ENCODE data around the gene SFMBT2.

The SFMBT2 gene

DNA sequence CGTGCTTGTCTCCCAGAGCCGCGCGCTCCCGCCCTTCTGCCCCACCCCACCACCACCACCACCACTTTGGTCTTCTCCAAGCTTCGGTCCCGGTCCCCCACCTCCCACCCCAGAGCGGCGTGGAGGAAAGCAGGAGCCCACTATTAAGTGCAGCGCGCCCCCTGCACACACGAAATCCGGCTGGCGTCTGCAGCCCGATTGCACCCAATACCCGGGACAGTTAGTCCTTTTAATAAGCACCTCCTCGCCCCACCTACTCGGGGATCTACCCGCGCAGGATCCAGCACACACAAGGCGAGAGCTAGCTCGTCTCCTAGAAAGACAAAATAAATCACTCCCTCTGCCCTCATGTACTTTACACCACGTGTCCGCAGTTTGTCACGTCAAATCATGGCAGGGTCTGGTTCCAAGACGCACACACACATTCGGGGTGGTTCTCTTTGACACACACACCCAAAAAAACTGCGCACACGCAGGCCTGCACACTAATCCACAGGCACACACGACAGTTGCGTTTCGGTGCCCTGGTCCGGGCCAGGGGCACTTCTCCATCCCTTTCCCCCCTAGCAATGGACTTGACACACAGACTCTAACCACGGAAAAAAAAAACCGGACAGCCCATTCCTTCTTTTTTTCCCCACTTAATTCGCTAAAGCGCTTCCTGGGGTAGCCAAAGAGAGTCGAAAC is 1.6 kb downstream of the SFMBT2 start:
- DNase-seq (ENCODE audit: insufficient read length) (peak; percentile 52), FAIRE-seq (peak; percentile 98)
- TF ChIP-seq POLR2A (IDR thresholded peaks at IDR 0.05; ENCODE audit: low read depth, low read length) (peak; percentile 59; the same call in 1 of the 2 replicates), POLR2AphosphoS5 (IDR thresholded peaks at IDR 0.05; ENCODE audit: low read depth, low read length) (peak; percentile 74), TAF1 (IDR thresholded peaks at IDR 0.05; ENCODE audit: borderline replicate concordance, low read depth, low read length) (no peak)

DNA sequence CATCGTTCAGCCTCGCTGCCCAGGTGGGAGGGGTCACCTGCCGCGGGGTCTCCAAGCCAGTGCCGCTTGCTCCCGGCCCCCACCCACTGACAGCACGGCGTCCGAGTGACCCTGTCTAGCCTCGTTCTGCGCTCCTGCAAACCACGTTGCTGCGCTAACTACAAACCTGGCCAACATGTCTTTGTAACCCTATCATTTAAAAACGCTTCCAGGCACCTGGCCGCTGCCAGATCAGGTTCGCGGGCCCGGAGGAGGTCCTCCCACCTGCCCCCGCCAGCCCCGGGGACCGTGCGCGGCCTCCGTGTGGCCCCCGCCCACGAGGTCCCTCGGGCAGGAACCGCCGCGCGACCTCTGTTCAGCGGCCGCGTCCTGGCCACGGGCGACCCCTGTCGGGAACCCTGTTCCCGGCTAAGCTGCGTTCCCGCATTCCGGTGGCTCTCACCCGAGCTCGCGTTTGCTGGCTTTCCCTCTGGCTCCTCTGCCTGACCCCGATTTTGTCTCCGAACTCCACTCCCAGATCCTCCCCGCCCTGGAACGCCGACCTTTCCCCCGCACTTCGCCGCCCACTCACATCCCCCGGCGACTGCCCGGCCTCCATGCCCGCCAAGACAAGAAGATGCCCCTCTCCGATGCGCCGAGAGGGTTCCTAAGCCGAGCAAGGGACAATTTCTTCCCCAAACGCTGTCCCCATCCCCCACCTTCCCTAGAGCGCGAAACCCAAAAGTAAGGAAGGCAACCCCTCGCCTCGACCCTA is 2.4 kb downstream of the SFMBT2 start:
- TF ChIP-seq POLR2A (IDR thresholded peaks at IDR 0.05; ENCODE audit: low read depth, low read length) = no peak
- TF ChIP-seq TAF1 (IDR thresholded peaks at IDR 0.05; ENCODE audit: borderline replicate concordance, low read depth, low read length) = no peak
- TF ChIP-seq POLR2AphosphoS5 (IDR thresholded peaks at IDR 0.05; ENCODE audit: low read depth, low read length) = no peak
- DNase-seq (ENCODE audit: insufficient read length) (peak; percentile 56), FAIRE-seq (no peak)

DNA sequence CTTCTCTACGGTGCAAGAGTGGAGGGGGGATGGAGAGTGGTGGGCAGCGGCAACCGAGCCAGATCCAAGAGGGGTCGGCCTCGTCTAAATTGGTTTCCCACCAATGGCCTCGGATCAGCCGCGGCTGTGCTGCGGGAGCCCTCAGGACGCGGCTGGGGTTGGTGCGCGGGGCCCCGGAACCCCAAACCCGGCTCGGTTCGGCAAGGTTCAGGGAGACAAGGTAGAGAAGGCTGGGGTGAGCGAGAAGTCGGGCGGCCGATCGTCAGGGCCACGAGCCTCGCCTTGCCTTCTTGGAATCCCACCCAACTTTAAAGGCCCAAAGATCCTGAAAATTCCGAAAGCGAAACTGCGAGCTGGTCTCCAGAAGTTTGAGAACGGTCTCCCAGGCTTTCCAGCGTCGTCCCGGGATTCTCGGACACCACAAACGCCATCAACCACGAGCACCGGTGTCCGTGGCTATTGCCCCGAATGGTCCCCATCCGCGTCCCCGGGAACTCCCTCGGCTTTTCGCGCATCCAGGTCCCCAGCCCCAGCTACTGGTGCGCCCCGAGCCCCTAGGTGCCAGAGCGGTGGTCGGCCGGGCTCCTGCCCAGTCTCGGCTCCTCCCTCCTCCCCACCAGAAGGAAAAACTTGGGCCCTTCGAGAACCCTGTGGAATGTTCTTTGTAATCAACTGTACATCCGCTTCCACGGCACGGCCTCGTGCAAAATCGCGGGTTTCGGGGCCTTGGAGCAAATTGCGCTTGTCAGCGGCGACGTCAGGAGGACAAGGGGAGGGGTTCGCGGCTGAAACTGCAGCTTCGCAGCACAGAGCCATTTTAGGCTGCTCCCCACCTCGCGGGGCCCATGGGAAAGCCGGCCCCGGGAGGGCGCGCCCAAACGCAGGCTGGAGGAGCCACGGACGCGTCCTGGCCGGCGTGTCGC is 3.2 kb downstream of the SFMBT2 start:
- DNase-seq (ENCODE audit: insufficient read length) (no peak), FAIRE-seq (peak; percentile 54)
- no peak for TF ChIP-seq POLR2A (IDR thresholded peaks at IDR 0.05; ENCODE audit: low read depth, low read length)
- TF ChIP-seq TAF1 (IDR thresholded peaks at IDR 0.05; ENCODE audit: borderline replicate concordance, low read depth, low read length) = no peak
- TF ChIP-seq POLR2AphosphoS5 (IDR thresholded peaks at IDR 0.05; ENCODE audit: low read depth, low read length) = no peak

DNA sequence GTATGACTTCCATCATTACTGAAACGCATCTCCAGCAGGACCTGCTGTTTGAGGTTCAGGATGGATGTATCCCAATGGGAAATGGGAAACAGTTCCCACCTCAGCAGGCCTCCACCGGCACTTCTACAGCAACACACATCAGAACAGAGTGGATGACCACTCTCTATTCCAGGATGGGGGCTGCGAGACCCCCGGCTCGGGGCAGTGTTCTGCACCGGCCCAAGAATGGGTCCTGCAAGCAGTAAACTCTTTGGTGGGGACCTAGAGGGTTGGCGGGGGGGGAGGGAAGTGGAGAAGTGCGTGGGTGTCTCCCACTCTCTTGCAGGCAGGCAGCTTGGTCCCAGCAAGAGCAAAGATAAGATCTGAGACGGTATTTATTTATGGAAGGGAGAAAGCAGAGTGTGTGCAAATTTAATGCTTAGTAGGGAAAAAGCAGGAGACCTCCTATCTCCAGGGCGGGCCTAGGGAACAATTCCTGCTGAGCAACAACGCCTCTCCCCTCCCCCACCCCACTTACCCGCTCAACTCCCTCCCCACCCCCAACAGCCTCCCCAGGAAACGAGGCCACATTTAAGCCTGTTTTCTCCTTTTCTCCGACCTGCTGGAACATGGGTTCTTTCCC is 4.0 kb downstream of the SFMBT2 start:
- no peak for FAIRE-seq
- TF ChIP-seq POLR2A (IDR thresholded peaks at IDR 0.05; ENCODE audit: low read depth, low read length) (no peak), TAF1 (IDR thresholded peaks at IDR 0.05; ENCODE audit: borderline replicate concordance, low read depth, low read length) (no peak), POLR2AphosphoS5 (IDR thresholded peaks at IDR 0.05; ENCODE audit: low read depth, low read length) (no peak)
- DNase-seq (ENCODE audit: insufficient read length) = no peak

DNA sequence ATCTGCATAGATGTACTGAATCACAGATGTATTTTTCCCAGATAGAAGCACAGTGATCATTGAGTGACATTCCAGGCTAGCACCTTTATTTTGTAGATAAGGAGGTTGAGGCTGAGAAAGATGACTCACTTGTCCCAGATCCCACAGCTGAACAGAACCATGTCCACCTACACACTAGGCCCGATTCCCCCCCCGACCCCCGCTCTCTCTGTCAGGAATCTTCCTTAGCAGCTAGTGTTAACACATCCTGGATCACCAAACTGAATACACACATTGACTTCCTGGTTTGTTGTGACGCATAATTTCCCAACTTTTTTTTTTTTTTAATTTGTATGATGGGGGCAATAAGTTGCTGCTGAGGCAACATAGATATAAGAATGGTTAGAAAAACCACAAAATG is 5.2 kb downstream of the SFMBT2 start:
- FAIRE-seq (peak; percentile 5), DNase-seq (ENCODE audit: insufficient read length) (no peak)
- TF ChIP-seq TAF1 (IDR thresholded peaks at IDR 0.05; ENCODE audit: borderline replicate concordance, low read depth, low read length) = no peak
- TF ChIP-seq POLR2AphosphoS5 (IDR thresholded peaks at IDR 0.05; ENCODE audit: low read depth, low read length) = no peak
- no peak for TF ChIP-seq POLR2A (IDR thresholded peaks at IDR 0.05; ENCODE audit: low read depth, low read length)

DNA sequence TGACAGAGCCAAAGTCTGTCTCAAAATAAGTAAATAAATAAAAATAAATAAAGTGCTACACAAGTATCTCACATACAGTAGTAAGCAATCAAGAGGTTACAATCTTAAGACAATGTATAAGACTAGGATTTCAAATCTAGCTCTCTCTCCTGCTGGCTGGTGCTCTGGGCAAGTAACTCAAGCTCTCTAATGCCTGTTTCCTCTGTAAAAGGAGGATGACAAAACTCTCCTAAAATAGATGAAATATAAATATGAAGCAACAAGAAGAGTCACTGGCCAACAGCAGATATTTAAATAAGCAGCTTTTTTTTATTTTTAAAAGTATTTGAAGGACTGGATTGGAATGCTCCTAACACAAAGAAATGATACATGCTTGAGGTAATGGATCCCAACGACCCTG is 7.2 kb downstream of the SFMBT2 start:
- DNase-seq (ENCODE audit: insufficient read length) = no peak
- no peak for FAIRE-seq
- no peak for TF ChIP-seq POLR2AphosphoS5 (IDR thresholded peaks at IDR 0.05; ENCODE audit: low read depth, low read length)
- no peak for TF ChIP-seq TAF1 (IDR thresholded peaks at IDR 0.05; ENCODE audit: borderline replicate concordance, low read depth, low read length)
- no peak for TF ChIP-seq POLR2A (IDR thresholded peaks at IDR 0.05; ENCODE audit: low read depth, low read length)

DNA sequence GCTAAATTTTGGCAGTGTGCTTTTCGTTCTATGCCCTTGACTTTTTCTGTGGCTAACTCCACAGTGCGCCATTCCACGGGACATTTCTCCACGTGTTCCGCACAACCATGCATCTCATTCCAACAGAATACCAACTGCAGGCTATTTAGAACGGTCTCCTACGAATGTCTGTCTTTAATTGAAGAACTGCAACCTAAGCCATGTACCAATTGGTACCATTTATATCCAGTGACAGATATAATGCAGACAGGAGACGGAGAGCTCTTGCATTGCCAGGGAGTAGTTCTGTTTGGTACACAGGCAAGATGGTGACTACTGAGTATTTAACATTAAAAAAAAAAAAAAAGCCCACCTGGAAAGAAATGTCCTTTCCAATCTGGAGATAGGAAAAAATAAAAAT is 9.1 kb downstream of the SFMBT2 start:
- FAIRE-seq = no peak
- DNase-seq (ENCODE audit: insufficient read length) = no peak
- no peak for TF ChIP-seq POLR2AphosphoS5 (IDR thresholded peaks at IDR 0.05; ENCODE audit: low read depth, low read length)
- no peak for TF ChIP-seq TAF1 (IDR thresholded peaks at IDR 0.05; ENCODE audit: borderline replicate concordance, low read depth, low read length)
- no peak for TF ChIP-seq POLR2A (IDR thresholded peaks at IDR 0.05; ENCODE audit: low read depth, low read length)

DNA sequence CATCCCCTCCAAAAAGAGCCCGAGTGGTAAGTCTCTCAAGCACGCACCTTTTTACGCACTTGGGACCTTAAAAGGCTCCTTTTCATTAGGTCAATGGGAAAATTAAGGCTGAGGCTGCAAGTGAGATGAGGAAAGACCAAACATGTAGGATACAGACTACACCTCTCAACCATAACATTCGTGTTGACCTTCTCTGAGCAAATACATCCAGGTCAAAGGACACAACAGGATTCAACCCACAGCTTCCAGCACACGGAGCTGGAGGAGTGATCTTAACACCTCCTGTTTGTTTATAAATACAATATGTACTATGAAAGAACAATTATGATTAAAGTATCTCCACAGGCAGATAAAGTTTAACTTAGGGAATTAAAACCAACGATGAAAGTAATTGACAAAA is 9.7 kb downstream of the SFMBT2 start:
- TF ChIP-seq POLR2AphosphoS5 (IDR thresholded peaks at IDR 0.05; ENCODE audit: low read depth, low read length) = no peak
- TF ChIP-seq POLR2A (IDR thresholded peaks at IDR 0.05; ENCODE audit: low read depth, low read length) = no peak
- TF ChIP-seq TAF1 (IDR thresholded peaks at IDR 0.05; ENCODE audit: borderline replicate concordance, low read depth, low read length) = no peak
- no peak for FAIRE-seq
- DNase-seq (ENCODE audit: insufficient read length) = no peak

DNA sequence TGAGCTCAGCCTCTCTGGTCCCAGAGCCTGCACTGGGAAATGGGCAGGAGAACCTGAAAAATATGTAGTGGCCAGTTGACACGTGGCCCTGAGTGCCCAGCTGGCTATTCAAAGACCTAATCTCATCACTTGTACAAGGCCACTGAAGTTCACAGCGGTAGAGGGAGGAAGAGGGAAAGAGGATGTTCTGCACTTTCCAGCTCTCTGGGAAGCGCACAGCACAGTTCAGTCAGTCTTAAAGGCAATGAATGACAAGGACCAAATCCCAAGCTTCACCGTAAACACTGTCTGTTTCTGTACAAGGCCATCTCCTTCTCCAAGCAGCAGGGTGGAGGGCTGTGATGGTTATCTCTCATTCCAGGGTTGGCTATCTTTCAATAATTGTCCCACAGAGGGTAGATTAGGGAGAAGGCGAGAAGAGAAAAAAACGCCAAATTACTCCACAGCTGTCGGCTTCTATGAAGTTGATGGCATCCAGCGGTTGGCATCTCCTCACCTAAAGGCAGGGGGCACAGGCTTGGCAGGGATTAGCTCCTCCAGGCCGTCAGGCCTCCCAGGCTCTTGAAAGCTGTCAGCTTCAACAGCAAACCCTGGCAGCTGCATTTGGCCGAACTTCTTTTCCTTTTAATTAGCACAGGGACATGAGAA is 10.6 kb downstream of the SFMBT2 start:
- no peak for DNase-seq (ENCODE audit: insufficient read length)
- no peak for TF ChIP-seq TAF1 (IDR thresholded peaks at IDR 0.05; ENCODE audit: borderline replicate concordance, low read depth, low read length)
- TF ChIP-seq POLR2A (IDR thresholded peaks at IDR 0.05; ENCODE audit: low read depth, low read length) = no peak
- TF ChIP-seq POLR2AphosphoS5 (IDR thresholded peaks at IDR 0.05; ENCODE audit: low read depth, low read length) = no peak
- peak; percentile 33 for FAIRE-seq

DNA sequence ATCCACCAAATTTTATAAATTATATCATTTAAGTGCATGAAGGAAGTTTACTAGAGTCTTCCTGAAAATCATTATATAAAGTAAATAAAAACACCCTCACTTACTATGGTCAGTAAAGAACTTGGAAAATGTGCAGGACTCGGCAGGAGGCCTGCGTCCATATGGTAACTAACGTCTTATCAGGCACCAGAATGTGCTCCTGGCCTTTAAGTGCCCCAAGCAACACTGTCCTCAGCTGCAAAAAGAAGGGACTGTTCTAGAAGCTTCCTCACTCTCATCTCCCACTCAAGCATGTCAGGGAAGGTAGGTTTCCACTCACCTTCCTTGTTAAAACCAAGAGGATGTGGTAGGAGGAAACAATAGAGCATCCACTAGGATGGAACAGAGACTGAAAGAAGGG is 11.3 kb downstream of the SFMBT2 start:
- FAIRE-seq = no peak

More for the DNA sequence above, 11.3 kb downstream of the SFMBT2 start:
- TF ChIP-seq TAF1 (IDR thresholded peaks at IDR 0.05; ENCODE audit: borderline replicate concordance, low read depth, low read length) (no peak), POLR2A (IDR thresholded peaks at IDR 0.05; ENCODE audit: low read depth, low read length) (no peak), POLR2AphosphoS5 (IDR thresholded peaks at IDR 0.05; ENCODE audit: low read depth, low read length) (no peak)
- no peak for DNase-seq (ENCODE audit: insufficient read length)

Data from GM12892 (cell line).